Measurements from ENCODE around the gene NMNAT3.

DNA sequence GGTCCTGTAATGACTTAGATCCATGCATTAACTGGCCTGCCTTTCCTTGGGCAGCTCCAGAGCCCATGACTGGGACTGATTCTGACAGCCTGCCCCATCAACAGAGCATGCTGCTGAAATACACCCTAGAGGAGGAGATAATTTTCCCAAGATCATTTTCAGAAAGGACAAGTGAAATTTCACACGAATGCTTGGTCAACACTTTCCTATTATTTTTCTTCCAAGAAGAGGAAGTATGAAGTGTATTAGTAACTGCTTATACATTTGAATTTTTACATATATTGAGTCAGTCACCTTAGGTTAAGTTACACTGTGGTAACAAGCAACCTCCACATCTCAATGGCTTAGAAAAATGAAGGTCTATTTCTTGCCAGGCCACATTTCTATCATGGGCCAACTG is 9.7 kb upstream of the NMNAT3 start:
- TF ChIP-seq EZH2 (IDR thresholded peaks at IDR 0.05; ENCODE audit: insufficient read depth, poor library complexity, severe bottlenecking) (no peak), EZH2phosphoT487 (IDR thresholded peaks at IDR 0.05; ENCODE audit: insufficient read depth, low read depth) (no peak)
